HG03045 (cell line): Measurements from ENCODE around the gene SLC7A11.
"Not testable (repeated sequence)": the region's sequence is repeated elsewhere in the genome, so short reads cannot be mapped to it uniquely, and the experiment has no call there.

Source experiments
- ATAC-seq: cut with Tn5 transposase; IDR thresholded peaks from one replicate; pipeline ENCODE4 v1.9.1; 2021; ENCODE audit warnings: mild to moderate bottlenecking, moderate library complexity; ENCODE audit not compliant: unreplicated experiment

The SLC7A11 gene

GRCh38 chr4:138216272-138216867, 25.8 kb downstream of the SLC7A11 start:
- no peak for ATAC-seq

DNA sequence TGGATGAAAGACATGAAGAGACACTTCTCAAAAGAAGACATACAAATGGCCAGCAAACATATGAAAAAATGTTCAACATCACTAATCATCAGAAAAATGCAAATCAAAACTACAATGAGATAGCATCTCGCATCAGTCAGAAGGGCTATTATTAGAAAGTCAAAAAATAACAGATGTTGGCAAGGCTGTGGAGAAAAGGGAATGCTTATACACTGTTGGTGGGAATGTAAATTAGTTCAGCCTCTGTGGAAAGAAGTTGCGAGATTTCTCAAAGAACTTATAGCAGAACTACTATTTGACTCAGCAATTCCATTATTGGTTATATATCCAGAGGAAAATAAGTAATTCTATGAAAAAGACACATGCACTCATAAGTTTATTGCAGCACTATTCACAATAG, 31.6 kb downstream of the SLC7A11 start:
- not testable (repeated sequence) for ATAC-seq

DNA sequence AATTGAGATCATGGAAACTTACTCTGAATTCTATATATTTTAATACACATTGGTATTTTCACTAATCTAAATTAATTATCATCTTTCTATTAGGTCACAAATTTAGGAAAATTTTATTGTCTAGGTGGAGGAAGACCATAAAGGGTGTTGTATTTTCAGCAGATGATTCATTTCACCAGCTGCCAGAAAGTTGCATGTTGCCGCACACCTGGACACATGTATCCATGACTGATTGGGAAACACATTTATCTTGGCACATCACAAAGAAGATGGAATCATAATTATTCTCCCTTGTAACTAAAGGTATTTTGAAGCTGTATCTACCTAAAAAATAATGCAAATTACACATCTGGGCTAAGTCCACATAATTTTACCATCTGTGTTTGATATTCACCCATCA, 33.1 kb downstream of the SLC7A11 start:
- ATAC-seq: no peak

DNA sequence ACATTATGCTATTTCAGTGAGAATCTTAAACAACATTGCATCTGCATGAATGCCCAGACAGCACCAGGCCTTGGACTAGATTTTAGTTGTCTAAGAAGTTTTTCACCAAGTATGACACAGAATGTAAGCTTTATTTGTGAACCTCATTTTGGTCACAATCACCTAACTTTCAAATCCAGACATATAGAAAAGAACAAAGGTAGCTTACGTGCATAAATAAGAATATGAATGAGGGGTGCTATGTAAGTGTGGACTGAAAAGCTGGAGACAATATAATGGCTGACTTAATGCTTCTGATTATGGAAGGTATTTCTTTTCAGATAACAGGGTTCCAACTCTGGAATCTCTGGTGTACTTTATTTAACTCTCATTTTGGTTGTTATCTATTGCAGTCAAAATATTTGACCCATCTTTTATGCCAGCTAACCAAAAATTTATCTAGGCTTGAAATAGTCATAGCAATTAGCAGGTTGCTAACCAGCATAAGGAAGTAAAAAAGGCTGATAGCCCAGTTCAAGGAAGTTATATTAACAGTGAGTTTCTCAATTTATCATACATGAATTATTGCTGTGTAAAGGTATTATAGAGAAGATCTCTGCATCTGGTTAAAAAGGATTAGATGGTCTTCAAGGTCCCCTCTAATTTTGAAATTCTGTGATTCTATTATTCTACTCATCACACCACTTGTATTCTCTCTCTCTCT, 36.5 kb downstream of the SLC7A11 start:
- ATAC-seq: no peak

GRCh38 chr4:138204507-138204906, 37.6 kb downstream of the SLC7A11 start:
- ATAC-seq: no peak

- ATAC-seq: no peak
These were observed 39.5 kb downstream of the SLC7A11 start for GRCh38 chr4:138202686-138203085.

- peak; percentile 6 for ATAC-seq
These were observed 41.9 kb downstream of the SLC7A11 start for GRCh38 chr4:138200236-138200590.

GRCh38 chr4:138199568-138200235, 42.4 kb downstream of the SLC7A11 start:
- peak; percentile 56 for ATAC-seq

DNA sequence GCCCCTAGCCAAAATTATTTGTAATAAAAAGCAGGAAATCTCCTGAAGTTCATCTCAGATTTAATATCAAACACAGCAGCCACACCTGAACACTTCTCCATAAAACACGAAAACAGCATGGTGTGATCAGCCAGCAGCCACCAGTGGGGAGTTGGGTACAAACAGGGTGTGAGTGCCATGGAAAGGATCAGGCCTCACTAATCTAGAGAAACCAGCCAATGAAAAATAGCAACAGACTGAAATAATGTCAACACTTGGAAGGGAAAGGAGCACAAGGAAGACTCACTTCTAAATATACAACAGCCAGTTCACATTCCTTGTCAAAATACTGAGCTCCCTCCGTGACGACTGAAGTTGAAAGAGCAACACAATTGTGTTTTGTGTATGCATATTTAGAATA, 46.0 kb downstream of the SLC7A11 start:
- no peak for ATAC-seq

DNA sequence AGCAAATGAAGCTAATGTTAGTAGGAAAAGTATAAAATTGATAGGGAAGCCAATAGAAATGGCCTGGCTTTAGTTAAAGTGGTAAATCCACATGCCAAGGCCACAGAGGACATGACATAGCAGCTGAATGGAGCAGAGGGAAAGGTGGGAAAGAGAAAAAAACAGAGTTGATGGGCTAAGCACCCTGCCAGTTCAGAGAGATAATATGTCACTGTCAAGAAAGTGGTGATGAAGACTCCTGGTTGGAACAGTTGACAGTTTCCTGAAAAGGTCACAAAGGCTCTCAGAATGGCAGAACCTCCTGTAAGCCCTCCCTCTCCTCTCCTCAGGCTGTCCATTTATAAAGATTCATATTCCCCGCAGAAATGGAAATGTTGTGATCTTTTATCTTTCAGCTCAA, 48.2 kb downstream of the SLC7A11 start:
- no peak for ATAC-seq

DNA sequence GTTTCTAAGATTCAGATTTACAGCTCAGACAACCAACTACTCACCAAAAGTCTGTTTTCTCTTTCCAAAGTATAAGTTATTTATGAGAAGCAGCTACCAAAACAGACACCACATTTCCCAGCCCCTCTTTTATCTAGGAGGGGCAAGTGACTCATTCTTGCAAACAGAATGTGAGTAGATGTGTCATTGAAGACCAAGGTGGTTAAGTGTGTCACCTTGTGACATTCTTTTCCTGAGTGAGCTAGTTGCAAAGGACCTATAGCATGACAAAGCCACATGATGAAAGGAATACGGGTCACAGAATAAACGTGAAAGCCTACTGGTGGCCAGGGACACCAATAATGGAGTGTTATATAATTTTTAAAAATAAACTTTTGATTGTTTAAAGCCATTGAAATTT, 50.0 kb downstream of the SLC7A11 start:
- no peak for ATAC-seq

- ATAC-seq: peak; percentile 99
These were observed 51.7 kb downstream of the SLC7A11 start for GRCh38 chr4:138190452-138190858.

DNA sequence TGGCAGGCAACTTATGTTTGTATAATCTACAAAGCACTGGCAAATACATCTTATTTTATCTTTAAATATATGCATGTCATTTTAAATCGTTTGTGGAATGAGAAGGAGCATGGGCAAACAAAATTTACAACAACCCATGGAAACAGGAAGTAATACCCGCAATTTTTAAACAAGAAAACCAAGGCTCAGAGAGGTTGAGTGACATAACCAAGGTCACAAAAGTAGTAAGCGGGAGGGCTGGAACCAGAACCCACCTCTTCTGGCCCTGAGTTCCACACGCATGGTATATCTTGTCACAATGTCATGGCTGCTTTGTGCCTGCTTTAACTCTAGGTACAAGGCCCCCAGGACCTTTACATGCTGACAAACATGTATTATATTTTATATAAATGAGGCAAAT, 52.9 kb downstream of the SLC7A11 start:
- no peak for ATAC-seq

DNA sequence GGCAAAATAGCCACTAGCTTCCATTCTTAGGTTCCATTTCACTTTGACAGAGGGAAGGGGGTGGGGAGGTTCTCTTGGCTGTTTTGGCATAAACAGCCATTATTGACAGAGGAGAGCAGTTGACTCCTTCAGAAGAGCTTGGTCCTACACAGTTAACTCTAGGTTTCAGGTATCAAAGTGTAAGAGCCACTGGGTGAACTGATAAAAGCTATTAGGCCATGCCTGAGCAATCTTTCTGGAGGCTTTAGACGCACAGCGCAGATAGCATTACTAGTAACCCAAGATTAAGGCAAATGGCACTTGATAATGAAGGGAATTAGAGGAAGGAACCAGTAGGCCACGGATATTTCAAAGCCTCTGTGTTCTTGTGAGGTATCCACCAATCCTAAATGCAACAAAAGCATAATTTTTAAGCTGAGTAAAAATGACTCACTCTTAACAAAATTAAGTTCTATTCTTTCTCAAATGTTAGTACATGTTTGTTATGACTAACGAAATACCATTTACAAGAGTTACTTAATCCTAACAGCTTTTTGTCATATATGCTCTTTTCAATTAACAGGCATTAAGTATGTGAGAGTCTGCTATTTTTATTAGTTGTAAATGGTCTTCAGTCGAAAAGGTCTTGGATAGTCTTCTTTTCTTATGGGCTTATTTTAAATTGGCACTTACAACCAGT, 53.6 kb downstream of the SLC7A11 start:
- ATAC-seq: no peak

DNA sequence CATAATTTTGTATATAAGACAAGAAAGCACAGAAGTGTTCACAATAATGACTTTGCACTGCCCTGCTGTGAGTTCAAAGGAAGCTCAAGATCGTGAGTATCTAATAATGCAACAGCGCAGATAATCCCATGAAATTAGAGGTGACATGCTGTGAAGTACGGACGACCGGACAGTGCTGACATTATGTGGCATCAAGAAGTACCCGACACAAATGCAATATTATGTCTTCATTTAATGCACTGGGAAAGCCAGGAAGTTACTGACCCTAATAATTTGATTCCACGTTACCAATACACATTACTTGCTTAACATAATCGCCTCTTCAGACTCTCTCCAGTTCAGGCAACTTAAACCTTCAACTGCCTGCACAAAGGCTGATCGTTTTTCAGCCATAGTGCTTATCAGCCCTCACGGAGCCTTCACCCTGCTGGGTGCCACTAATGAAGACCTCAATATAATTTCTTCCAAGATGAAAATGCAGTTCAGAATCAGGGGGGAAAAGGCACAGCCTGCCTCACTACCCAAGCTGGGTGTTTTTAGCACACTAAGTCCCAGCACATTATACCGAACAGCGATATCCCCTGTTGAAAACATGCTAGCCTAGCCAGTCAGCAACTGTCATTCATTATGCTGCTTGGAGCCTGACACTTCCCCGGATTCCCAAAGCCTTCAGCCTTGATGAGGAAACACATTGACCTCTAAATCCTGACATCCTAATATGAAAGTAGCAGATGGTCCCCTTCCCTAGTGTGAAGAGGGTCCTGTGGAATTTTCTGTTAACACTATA, 56.1 kb downstream of the SLC7A11 start:
- no peak for ATAC-seq

DNA sequence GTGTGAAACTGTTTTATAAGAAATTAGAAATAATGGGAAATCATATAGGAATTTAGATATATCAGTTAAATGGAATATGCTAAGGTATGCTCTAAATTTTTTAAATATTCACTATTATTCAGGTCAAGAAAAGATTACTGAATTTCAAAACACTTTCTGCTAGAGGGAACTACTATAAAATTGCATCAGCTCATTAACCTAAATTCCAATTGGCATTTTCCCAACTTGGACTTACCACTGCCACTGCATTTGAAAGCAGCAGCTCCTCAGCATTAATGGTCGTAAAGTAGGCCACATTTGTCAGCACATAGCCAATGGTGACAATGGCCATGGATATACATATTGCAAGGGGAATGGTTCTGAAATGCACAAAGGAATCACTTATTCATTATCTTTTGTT, 57.3 kb downstream of the SLC7A11 start:
- no peak for ATAC-seq

- no peak for ATAC-seq
These were observed 59.2 kb downstream of the SLC7A11 start for GRCh38 chr4:138182838-138183426.

DNA sequence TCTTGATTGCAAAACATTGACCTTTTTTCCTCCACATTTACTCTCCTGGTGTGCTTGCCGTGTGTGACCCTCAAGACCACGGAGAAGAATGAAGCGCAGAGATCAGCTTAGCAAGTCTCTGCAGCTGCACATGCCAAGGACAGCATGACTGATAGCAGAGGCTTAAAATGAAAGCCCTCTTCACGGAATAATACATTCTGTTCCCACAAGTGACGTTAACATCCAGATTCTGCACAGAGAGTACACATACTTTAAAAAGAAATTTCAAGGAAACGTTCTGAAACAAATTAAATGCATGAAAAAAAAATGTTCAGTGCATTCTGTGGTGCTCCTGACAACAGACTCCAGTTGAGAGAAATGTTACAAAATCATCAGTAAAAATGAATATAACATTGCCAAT, 60.9 kb downstream of the SLC7A11 start:
- no peak for ATAC-seq

DNA sequence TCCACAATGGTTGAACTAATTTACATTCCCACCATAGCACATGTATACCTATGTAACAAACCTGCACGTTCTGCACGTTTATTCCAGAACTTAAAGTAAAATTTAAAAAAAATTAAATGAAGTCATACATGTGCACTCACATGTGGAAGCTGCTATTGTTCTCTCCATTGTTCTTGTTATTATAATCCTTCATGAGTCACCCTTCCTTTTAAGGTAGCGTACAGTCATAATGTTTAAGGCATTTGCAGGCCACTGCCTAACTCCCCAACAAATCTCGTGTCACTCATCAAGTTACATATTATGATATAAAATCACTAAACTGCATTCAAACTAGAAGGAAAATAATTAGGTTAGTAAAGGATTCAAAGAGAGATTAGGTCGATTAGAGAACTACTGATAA, 63.6 kb downstream of the SLC7A11 start:
- no peak for ATAC-seq

GRCh38 chr4:138177278-138177968, 64.7 kb downstream of the SLC7A11 start:
- no peak for ATAC-seq
